ENCODE data around the gene WNT7B.

WNT7B gene

DNA sequence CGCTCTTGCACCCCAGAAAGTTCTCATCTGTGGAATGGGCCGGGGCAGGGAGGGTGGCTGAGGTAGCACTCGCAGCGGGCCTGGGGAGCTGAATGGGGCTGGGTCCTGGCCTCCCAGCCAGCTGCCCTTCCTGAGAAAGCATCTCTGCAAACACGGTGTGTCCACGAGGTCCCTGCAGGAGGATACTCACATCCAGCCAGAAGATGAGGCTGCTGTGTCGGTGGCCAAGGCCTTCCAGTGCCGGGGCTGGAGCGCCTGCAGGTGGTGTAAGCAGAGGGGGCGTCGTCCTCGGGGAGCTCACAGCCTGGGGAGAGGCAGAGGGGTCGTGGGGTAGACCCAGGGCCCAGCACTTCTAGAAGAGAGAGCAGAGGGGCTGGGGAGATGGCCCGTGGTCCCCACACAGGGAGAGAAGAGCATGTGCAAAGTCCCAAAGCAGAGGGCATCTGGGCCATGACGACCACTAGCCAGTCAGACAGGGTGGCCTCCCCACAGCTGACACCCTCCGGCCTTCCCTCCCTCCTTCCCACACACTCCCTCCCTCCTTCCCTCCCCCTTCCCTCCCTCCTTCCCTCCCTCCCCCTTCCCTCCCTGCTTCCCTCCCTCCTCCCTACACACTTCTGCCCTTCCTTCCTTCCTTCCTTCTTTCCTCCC, 97.9 kb downstream of the WNT7B start:
- no peak for DNase-seq

DNA sequence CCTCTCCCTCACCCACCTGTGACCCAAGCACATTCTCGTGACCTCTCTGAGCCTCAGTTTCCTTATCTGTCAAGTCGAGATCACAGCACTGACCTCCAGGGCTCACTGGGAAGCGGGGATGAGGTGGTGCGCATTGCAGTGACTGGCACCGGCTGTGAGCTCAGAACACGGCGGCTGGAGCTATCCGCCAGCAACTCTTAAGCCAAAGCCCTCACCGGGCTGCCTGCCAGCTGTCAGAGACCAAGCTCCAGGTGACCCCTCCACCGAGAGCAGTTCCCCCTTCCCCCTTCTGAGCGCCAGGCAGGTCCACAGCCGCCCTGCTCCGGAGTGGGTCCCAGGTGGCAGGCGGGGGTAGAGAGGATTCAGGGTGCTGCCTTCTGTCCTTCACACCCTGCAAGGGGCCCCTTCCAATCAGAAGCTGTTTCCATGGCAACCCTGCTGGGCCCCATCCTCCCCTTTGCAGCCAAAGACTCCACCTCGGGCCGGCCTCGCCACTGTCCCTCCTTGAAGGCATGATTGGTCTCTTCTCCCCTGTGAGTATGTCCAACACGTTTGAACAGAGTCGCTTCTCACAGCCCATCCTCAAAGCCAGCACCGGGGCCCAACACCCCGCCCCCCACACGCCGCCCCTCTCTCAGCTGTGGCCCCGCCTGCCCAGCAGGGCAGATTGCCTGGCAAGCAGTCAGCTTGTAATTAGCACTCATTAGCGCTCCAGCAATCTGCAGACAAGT, 98.7 kb downstream of the WNT7B start:
- DNase-seq = peak in 13 of 51 donors; percentile 9 to 68 (median 42)

DNA sequence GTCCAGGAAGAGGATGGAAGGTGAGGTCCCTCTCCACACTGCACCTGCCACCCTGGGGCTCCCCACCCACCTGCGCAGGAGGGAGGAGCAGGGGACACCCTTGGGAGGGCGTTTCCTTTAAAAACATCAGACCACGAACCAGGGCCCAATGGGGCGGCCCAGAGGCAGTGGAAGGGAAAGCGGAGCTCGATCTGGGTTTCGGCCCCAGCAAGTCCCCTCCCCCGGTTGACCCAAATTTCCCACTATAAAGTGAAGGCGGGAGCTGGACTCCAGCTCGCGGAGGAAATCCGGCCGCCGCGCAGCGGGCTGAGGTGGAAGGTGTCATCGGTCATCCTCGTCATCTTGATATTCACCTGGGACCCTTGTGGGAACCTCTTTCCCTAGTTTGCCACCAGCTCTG, 99.3 kb downstream of the WNT7B start:
- no peak for DNase-seq

DNA sequence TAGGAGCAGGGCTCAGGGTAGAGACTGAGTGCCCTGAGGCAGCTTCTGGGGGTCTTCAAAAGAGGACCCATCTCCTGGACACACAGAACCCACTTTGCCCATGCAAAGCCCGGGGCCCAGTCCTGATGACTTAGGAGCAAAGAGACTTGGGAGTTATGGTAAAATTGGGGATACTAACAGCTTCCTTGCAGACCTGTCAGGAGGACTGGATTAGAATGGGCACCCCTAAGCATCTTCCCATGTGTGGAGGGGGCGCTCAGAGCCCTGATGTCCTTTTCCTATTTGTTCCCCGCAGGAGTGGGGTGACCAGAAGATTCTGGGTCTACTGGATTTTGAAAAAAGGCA, 100.0 kb downstream of the WNT7B start:
- DNase-seq = no peak

DNA sequence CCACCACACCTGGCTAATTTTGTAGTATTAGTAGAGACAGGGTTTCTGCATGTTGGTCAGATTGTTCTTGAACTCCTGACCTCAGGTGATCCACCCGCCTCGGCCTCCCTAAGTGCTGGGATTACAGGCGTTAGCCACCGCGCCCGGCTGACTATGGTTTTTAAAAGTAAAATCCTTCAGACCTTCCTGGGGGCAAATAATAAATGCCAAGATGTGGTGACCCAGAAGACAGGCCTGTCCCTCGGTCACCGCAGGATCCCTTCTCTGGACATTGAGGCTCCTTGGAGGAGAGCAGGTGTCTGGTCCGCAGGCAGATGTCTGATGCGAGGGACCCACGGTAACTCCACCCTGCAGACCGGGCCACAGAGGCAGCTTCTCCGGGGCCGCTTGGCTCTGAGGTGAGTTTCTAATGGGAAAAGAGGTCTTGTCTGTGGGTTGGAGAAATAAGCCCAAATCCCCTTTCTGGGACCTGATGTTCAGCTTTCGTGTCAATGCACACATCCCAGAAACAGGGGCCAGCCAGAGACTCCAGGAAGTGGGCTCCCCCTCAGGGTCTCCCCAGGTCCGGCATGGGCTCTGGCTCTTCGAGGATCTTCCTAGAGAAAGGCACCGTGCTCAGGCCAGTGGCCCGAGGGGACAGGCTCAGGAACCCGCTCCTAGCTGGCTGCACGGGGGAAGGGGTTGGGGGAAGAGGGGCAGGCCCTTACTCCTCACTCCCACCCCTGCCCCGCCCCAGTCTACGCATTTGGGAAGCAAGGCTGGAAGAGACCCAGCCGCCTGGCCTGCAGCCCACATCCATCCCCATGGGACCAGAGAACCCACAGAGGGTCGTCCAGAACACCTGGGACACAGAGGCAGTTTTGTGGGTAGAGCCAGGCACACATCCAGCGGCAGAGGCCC, 100.6 kb downstream of the WNT7B start:
- no peak for DNase-seq

DNA sequence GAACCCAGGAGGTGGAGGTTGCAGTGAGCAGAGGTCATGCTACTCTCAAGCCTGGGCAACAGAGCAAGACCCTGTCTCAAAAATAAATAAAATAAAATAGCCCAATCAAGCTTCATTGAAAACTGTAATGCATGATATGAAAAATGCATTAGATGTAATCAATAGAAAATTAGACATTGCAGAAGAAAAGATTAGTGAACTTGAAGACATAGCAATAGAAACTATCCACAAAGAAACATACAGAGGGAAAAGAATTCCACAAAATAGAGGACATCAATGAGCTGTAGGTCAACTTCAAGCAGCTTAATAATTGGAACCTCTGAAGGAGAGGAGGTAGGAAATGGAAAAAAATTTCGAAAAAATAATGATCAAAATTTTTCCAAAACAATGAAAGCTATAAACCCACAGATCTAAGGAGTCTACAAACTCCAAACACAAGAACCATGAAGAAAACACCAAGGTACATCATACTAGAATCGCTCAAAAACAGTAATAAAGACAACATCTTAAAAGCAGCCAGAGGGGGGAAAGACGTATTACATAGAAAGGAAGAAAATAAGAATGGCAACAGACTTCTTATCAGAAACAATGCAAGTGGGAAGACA, 104.2 kb downstream of the WNT7B start:
- no peak for DNase-seq

DNA sequence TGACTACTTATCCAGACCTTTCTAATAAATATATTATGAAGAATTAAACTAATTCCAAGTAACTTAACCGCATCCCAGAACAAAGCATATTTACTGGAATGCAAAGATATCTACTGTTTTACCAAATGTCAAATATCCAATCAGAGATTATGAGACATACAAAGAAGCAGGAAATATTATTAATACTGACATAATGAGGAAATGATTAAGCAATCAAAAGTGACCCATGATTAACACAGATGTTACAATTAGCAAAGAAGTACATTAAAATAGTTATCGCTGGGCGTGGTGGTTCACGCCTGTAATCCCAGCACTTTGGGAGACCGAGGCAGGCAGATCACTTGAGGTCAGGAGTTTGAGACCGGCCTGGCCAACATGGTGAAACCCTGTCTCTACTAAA, 105.2 kb downstream of the WNT7B start:
- no peak for DNase-seq
